Measurements from ENCODE around the gene SPTBN4. TPM values are rescaled to one million over a fixed set of nuclear protein-coding genes. Genes with fewer than 3 reads are reported as not detected.
A peak's percentile ranks its signal among the peaks of the same experiment; 100 is the strongest.

SPTBN4 gene
- total and polyA plus RNA-seq, 2 of the 4 experiments (the other 2 are of a cell fraction) = 0.72 to 0.91 TPM

GRCh38 chr19:40442328-40443130, 24.3 kb upstream of the SPTBN4 start:
- H3K14ac ChIP-seq (replicated peaks; ENCODE audit: low read depth, low read length) = peak overlapping the region; percentile 68
- peak overlapping the region; percentile 58 for H3K56ac ChIP-seq (ENCODE audit: extremely low read depth, insufficient read depth, low read length)
- peak overlapping the region; percentile 16; the same call in 1 of the 2 replicates for H4K91ac ChIP-seq (ENCODE audit: insufficient read depth, low read depth, low read length)
- no peak overlapping the region for H2BK20ac ChIP-seq (ENCODE audit: low read depth, low read length)
- H3K27ac ChIP-seq (ENCODE audit: insufficient read depth, low read length) = peak overlapping the region; percentile 82
- H2AFZ ChIP-seq (replicated peaks; ENCODE audit: low read length, poor library complexity) = peak overlapping the region; percentile 61
- H3K4me2 ChIP-seq (ENCODE audit: low read depth, low read length) = peak overlapping the region; percentile 95
- no peaks in the 10 kb centered on the region for H3K9me3 ChIP-seq (ENCODE audit: control insufficient read depth, insufficient read depth, low read length)
- intact Hi-C loops (cut with micrococcal nuclease) = loop anchor here (1.0 to 5.0 kb wide), 5 partner anchors 17 to 205 kb away; partner anchors contain the start of genes C19orf47, PLD3 and SERTAD1
- no peak overlapping the region for H3K18ac ChIP-seq (ENCODE audit: low read depth, low read length)
- no peaks in the 10 kb centered on the region for H3K27me3 ChIP-seq (ENCODE audit: control insufficient read depth, insufficient read depth, low read length)
- peak overlapping the region; percentile 84 for H3K9ac ChIP-seq (ENCODE audit: low read depth, low read length)
- peak overlapping the region; percentile 59 for H3K4me3 ChIP-seq (ENCODE audit: insufficient read depth, low read depth, low read length)
- no peak for ATAC-seq (ENCODE audit: low read depth)
- no peak overlapping the region for H2BK120ac ChIP-seq (ENCODE audit: low read depth, low read length)
- H4K8ac ChIP-seq (ENCODE audit: low read depth in 2 of 2, low read length in 2 of 2) = peak overlapping the region; percentile 31 to 73; a peak in 2 of 4 replicates
- BruUV-seq (replicated peaks) = no TSS peak
- ChIA-PET POLR2A (ENCODE audit: unreplicated experiment) (interaction anchor here (0.9 to 1.0 kb wide), 2 partner anchors 9 to 22 kb away, joined by 4 read pairs; partner anchors contain the start of gene BLVRB), CTCF (interaction anchor here (0.7 to 1.3 kb wide), 3 partner anchors 18 to 160 kb away, joined by 3 read pairs; no protein-coding TSS in a partner anchor)
- no peak overlapping the region for H2BK15ac ChIP-seq (ENCODE audit: low read depth, low read length)
- no peak for DNase-seq
- peaks cover 19% of the 10 kb centered on the region for H3K36me3 ChIP-seq (ENCODE audit: control insufficient read depth, insufficient read depth, low read length)
- WGBS, 2 experiments (ENCODE audit: extremely low coverage in 2 of 2, insufficient read length in 1 of 2) = 9% methylated on average over 8 of the region's 22 CpGs; no CpG with 5 or more reads in 1 of the 2 experiments
- no peaks in the 10 kb centered on the region; the same call in 1 of the 2 replicates for H3K9me1 ChIP-seq (ENCODE audit: insufficient read depth, low read length)
- peak overlapping the region; percentile 42 for H3K4ac ChIP-seq (ENCODE audit: low read depth, low read length)
- 0 out of 2 replicates have a peak, but pooled peaks have one; percentile 15 for TF ChIP-seq SMC3 (IDR thresholded peaks at IDR 0.05; ENCODE audit: low read depth, low read length)
- no peak for TF ChIP-seq RFX5 (IDR thresholded peaks at IDR 0.05; ENCODE audit: low read depth, low read length)
- TF ChIP-seq POLR2A (IDR thresholded peaks at IDR 0.05; ENCODE audit: low read depth, low read length) = peak; percentile 74
- H4K20me1 ChIP-seq (ENCODE audit: insufficient read depth, low read length) = peaks cover 33% of the 10 kb centered on the region
- dilution Hi-C loops (cut with HindIII; ENCODE audit: low sequenced_read_pairs, unreplicated experiment) = no loop called here
- H2AK9ac ChIP-seq (replicated peaks; ENCODE audit: low read depth, low read length, poor library complexity) = peak overlapping the region; percentile 90
- peak overlapping the region; percentile 44 for H3K23ac ChIP-seq (ENCODE audit: low read depth, low read length)
- H3K79me1 ChIP-seq (ENCODE audit: low read depth in 1 of 2, low read length in 2 of 2) = peaks cover 16 to 44% of the 10 kb centered on the region in 2 experiments; a peak in 3 of 4 replicates
- in situ Hi-C loops (cut with MboI; ENCODE audit: low sequenced_read_pairs) = no loop called here
- peaks cover 2% of the 10 kb centered on the region for H3K4me1 ChIP-seq (ENCODE audit: control insufficient read depth, insufficient read depth, low read length)
- peak overlapping the region; percentile 71 for H2BK5ac ChIP-seq (ENCODE audit: low read depth, low read length, poor library complexity, severe bottlenecking)
- H2AK5ac ChIP-seq (ENCODE audit: low read depth, low read length) = peak overlapping the region; percentile 80
- H4K5ac ChIP-seq (ENCODE audit: low read depth, low read length) = peak overlapping the region; percentile 21; the same call in 1 of the 2 replicates
